Stimulated activated CD4-positive, alpha-beta T cell treated with anti-CD3 and anti-CD28 coated beads, TNF-alpha, amount 100 ng/mL, for 1 hour (primary cell): ENCODE data around the gene SAMHD1.
"Not testable (repeated sequence)": the region's sequence is repeated elsewhere in the genome, so short reads cannot be mapped to it uniquely, and the experiment has no call there.

Experiments
- DNase-seq, 3 donors: peaks; one replicate each; pipeline ENCODE4 v3.0.0-alpha.2; 2020; ENCODE audit warnings: low read depth in 3 of 3, low spot score in 1 of 3

SAMHD1 gene

DNA sequence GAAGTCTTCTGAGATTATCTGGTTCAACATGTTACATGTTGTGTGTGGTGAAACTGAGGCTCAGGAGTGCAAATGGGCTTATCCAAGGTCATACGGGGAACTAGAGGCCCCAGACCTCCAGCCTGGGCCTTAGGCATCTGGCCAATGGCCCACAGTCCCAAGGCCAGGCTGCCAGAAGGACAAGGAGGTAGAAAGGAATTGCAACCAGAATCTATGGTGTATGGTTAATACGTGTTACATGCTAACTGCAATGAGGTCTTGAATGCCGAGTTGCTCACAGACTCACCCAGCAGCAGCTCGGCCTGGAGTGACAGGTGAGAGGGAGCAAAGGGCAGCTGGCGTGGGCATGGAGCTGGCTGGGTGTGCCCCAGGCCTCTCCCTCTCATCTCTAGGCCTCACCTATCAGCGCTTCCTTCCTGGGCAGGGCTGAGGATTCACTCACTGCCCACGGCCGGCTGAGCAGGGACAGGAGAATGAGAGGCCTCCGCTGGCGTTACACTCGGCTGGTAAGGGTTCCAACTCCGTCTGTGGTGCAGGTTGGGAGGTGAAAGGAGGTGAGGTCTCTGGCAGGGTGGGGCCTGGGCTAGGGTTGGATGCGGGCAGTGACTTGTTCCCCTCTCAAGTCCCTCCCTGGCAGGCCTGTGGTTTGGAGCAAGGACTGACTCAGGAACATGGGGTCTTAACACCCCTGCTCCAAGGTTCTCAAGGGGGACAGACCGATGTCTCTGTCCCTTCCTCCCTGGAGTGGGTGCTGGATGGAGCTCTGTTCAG, 75.6 kb downstream of the SAMHD1 start, which contains the start of gene TLDC2:
TLDC2 (plus strand) TSS at position 437 of the 771 bp plus-strand sequence; CDS start at position 474, 37 bp downstream.
- no peak for DNase-seq

DNA sequence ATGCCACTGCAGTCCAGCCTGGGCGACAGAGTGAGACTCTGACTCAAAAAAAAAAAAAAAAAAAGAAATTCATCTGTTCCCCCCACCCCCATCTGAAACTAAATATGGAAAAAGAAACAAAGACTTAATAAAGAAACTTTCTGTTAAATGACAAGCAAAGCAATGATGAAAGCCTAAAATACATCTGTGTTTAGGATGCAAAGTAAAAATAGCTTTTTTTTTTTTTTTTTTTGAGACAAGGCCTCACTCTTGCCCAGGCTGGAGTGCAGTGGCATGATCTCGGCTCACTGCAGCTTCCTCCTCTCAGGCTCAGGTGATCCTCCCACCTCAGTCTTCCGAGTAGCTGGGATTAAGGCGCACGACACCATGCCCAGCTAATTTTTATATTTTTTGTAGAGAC, 76.4 kb downstream of the SAMHD1 start:
- not testable (repeated sequence) for DNase-seq

DNA sequence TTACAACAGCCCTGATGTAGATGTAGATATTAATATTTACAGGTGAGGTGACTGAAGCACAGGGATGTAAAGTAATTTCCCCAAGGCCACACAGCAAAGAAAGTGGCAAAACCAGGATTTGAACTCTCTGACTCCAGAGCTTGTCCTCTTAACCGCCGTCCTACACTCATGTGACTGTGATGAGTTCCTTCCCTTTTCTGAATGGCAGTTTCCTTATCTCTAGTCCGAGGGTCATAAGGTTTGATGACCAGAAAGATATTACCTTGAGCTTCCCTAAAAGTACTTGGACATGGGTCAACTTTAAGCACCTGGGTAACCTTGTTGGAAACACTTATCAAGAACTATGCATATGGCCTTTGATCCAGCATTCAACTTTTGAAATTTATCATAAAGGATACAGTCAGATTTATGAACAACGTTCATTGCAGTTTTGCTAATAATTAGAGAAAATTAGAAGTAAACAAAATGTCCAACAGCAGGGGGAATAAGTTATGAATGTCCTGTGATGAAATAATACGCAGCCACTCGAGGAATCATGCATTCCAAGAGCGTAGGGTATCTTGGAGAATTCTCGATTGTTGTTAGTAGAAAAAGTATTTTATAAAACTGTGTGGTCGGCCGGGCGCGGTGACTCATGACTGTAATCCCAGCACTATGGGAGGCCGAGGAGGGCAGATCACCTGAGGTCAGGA, 77.9 kb downstream of the SAMHD1 start:
- DNase-seq = no peak

- DNase-seq = no peak
These were observed 78.7 kb downstream of the SAMHD1 start for GRCh38 chr20:36872852-36873251.

DNA sequence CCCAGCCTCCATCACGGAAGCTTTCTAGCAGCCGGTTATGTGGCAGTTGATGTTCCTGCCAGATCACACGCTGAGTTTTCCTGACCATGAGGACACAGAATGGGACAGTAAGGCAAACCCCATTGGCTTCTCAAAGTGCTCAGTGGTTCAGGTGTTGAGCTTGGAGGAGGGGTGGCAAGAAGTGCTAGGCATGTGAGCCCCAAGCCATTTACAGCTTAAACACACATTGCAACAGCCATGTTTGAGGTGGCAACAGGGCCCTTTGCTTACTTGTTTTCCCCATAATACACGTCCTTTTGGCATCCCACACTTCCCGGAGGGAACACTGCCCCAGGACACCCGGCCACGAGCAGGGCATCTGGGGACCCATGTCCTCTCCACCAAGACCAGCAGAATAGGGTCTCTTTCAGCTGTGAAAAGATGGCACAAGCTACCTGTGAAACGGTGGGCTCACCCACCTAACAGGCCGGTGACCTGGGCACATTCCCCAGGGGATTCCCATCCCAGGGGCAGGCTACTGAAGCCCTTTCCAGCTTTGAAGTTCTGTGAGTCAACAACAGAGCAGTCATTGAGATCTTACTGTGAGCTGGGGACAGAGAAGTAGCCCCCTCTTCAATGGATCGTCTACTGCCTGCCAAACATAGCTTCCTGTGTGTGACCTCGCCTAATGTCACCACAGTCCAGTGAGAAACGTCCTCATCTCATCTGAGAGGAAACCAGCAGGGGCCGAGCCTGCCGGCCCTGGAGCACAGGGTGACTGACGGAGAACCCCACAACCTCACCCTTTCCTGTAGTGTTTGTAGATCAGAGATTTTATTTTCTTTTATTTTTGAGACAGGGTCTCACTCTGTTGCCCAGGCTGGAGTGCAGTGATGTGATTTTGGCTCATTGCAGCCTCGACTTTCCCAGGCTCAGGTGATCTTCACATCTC, 79.6 kb downstream of the SAMHD1 start:
- DNase-seq = no peak

GRCh38 chr20:36866681-36867495, 84.6 kb downstream of the SAMHD1 start:
- no peak for DNase-seq

DNA sequence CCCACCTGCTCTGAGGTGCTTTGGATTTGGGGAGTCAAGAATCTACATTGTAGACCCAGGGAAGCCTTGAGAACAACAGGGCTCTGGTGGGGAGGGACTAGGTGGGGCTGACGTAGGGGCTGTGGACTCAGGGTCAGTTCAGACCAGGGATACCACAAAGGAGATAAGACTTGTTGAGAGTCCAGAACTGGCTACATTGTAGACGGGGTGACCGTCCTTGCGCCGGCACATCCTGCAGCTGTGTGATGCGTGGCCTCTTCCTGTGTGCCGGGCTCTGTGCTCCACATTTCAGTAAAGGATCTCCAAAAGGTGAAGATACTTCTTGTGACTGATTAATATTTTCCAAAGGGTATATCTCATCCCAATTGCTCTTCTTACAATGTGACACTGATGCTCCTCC, 85.3 kb downstream of the SAMHD1 start:
- DNase-seq = no peak

DNA sequence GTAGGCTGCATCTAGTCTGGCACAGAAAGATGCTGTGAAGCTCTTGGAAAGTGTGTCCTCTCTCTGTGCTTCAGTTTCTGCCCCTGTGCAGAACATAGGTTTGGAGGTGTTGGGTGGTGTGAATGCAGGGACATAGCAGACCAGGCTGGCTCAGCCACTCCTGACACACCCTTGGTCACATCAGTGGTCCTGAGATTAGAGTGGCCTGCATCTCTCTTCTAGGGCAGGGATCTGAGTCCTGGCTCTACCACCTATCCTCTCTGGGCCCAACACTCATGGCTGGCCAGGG, 85.7 kb downstream of the SAMHD1 start:
- DNase-seq = no peak

- DNase-seq = no peak
These were observed 86.2 kb downstream of the SAMHD1 start for GRCh38 chr20:36865076-36865860.

- peak in 1 of 3 donors; percentile 13 for DNase-seq
These were observed 88.4 kb downstream of the SAMHD1 start for GRCh38 chr20:36862857-36863668.

DNA sequence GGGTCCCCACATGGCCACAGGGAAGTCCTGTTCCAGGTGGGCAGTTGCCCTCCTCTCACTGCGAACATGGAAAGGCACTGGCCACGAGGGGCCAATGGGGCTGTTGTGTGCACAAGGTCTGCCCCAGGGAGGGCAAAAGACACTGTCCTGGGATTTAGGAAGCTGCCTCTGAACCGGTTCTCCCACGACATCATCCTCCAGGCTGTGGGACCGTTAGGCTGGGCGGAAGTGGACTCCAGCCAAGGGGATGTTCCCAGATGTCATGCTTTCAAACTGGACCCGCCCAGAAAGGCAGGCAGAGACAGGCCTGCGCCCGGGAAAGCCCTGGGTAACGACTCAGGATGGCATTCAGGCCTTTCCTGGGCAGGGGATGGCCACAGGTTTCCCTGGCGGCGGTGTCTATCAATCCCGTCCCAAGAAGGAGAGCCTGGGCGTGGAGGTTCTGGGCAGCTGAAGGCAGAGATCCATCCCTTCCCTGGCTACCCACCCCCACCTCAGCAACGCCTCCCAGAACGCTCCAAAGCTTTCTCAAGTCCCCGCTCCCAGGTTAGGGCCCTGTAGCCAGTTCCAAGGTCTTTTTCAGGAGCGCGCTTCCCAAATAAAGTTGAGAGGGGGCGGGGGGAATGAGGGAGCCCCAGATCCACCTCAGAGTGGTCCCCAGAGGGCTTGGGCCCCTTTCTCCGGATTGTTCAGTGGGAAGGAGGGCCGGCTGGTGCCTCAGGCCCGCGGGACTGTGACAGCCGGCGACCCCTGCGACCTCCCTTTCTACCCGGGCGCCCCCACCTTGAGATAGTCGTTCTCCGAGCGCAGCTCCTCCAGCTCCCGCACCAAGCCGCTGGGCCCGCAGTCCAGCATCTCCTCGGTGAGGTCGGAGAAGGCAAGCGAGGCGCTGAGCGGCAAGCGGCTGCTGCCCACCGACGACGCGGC, 89.4 kb downstream of the SAMHD1 start:
- DNase-seq = no peak

GRCh38 chr20:36861625-36861874, 90.0 kb downstream of the SAMHD1 start:
- no peak for DNase-seq

- no peak for DNase-seq
These were observed 90.5 kb downstream of the SAMHD1 start for GRCh38 chr20:36860811-36861624.

DNA sequence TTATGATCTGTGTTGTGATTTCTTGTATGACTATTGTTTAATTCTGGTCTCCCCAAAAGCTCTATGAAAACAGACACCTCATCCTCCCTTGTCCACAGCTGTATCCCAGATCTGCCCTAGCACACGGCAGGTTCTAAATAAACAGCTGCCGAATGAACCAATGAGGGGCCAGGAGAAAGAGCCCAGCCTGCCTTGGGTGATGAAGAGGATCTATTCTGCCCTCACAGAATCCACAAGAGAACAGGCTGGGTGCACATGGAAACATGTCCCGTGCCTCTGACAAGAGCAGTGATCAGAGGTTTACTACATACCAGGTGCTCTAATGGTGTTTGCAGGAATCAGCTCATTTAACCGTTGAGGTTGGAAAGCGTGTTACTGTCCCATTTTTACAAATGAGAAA, 91.2 kb downstream of the SAMHD1 start:
- no peak for DNase-seq

DNA sequence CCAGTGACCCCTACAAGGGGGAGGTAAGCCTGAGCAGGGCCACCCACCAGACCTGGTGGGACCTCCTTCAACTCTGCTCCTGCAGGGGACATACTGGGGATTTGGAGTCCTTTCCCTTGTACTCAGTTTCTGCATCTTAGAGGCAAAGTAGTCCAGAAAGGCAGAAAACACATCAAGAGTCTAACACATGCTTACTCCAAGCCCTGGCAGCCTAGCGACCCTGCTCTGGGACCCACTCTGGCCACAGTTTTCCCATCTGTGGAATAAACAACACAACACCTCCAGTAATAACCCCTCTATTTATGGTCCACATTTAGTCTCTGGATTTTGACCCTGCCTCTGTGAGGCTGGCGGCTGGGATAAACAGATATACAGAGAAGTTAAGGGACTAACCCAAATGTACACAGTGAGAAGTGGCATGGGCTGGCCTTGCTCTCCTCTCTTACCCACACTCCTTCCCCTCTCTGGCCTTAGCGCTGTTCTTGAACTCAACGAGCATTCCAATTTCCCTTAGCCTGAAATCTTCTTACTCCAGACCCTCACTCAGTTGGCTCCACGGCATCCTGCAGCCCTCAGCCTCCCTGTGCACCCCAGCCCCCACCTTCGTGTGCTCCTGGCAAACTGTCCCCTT, 91.7 kb downstream of the SAMHD1 start:
- DNase-seq = no peak

- DNase-seq = no peak
These were observed 92.3 kb downstream of the SAMHD1 start for GRCh38 chr20:36859282-36859555.
